ENCODE results near the gene HIVEP2.
A peak's percentile ranks its signal among the peaks of the same experiment; 100 is the strongest.
"Not testable (repeated sequence)": the region's sequence is repeated elsewhere in the genome, so short reads cannot be mapped to it uniquely, and the experiment has no call there.

The HIVEP2 gene

GRCh38 chr6:142945049-142945445 lies at the start of gene HIVEP2:
HIVEP2 (minus strand) TSS chr6:142945176; CDS start chr6:142774738, 170,438 bp downstream.
- Histone ChIP-seq H3K27ac (ENCODE audit: low read depth, low read length) (peak within 1 kb of the TSS; percentile 94), H3K4me1 (ENCODE audit: control insufficient read depth, insufficient read depth, low read length, unreplicated experiment) (peaks cover 40% of the 10 kb centered on the region), H3K27me3 (ENCODE audit: insufficient read depth, low read length) (no peaks in the 10 kb centered on the region), H3K4me3 (ENCODE audit: low read depth, low read length) (peak within 1 kb of the TSS; percentile 96), H3K36me3 (ENCODE audit: insufficient read depth, low read length) (no peaks in the 10 kb centered on the region), H2AFZ (ENCODE audit: low read length, unreplicated experiment) (no peak within 1 kb of the TSS), H3K79me2 (ENCODE audit: control insufficient read depth, insufficient read depth, low read length, unreplicated experiment) (peaks cover 55% of the 10 kb centered on the region)

GRCh38 chr6:142993977-142994376 lies 49.0 kb upstream of the HIVEP2 start:
- Histone ChIP-seq H3K27ac (ENCODE audit: low read depth, low read length) (no peak overlapping the region), H3K4me1 (ENCODE audit: control insufficient read depth, insufficient read depth, low read length, unreplicated experiment) (no peaks in the 10 kb centered on the region), H3K27me3 (ENCODE audit: insufficient read depth, low read length) (no peaks in the 10 kb centered on the region), H3K36me3 (ENCODE audit: insufficient read depth, low read length) (no peaks in the 10 kb centered on the region), H3K79me2 (ENCODE audit: control insufficient read depth, insufficient read depth, low read length, unreplicated experiment) (no peaks in the 10 kb centered on the region), H2AFZ (ENCODE audit: low read length, unreplicated experiment) (no peak overlapping the region), H3K4me3 (ENCODE audit: low read depth, low read length) (no peak overlapping the region)

- no peak overlapping the region for H2AFZ ChIP-seq (ENCODE audit: low read length, unreplicated experiment)
- no peak overlapping the region for H3K4me3 ChIP-seq (ENCODE audit: low read depth, low read length)
- H3K27me3 ChIP-seq (ENCODE audit: insufficient read depth, low read length) = no peaks in the 10 kb centered on the region; the same call in 1 of the 2 replicates
- H3K27ac ChIP-seq (ENCODE audit: low read depth, low read length) = no peak overlapping the region
- no peaks in the 10 kb centered on the region for H3K4me1 ChIP-seq (ENCODE audit: control insufficient read depth, insufficient read depth, low read length, unreplicated experiment)
- H3K36me3 ChIP-seq (ENCODE audit: insufficient read depth, low read length) = no peaks in the 10 kb centered on the region
- H3K79me2 ChIP-seq (ENCODE audit: control insufficient read depth, insufficient read depth, low read length, unreplicated experiment) = no peaks in the 10 kb centered on the region
These were observed 42.5 kb upstream of the HIVEP2 start for GRCh38 chr6:142987490-142987889.

GRCh38 chr6:142985281-142985680 lies 40.3 kb upstream of the HIVEP2 start:
- Histone ChIP-seq H3K79me2 (ENCODE audit: control insufficient read depth, insufficient read depth, low read length, unreplicated experiment) (no peaks in the 10 kb centered on the region), H2AFZ (ENCODE audit: low read length, unreplicated experiment) (no peak overlapping the region), H3K36me3 (ENCODE audit: insufficient read depth, low read length) (no peaks in the 10 kb centered on the region), H3K4me3 (ENCODE audit: low read depth, low read length) (no peak overlapping the region), H3K4me1 (ENCODE audit: control insufficient read depth, insufficient read depth, low read length, unreplicated experiment) (no peaks in the 10 kb centered on the region), H3K27me3 (ENCODE audit: insufficient read depth, low read length) (no peaks in the 10 kb centered on the region; the same call in 1 of the 2 replicates), H3K27ac (ENCODE audit: low read depth, low read length) (no peak overlapping the region)

GRCh38 chr6:142984386-142984785 lies 39.4 kb upstream of the HIVEP2 start:
- H3K4me3 ChIP-seq (ENCODE audit: low read depth, low read length) = no peak overlapping the region
- H3K27me3 ChIP-seq (ENCODE audit: insufficient read depth, low read length) = no peaks in the 10 kb centered on the region; the same call in 1 of the 2 replicates
- H3K36me3 ChIP-seq (ENCODE audit: insufficient read depth, low read length) = no peaks in the 10 kb centered on the region
- no peaks in the 10 kb centered on the region for H3K79me2 ChIP-seq (ENCODE audit: control insufficient read depth, insufficient read depth, low read length, unreplicated experiment)
- no peaks in the 10 kb centered on the region for H3K4me1 ChIP-seq (ENCODE audit: control insufficient read depth, insufficient read depth, low read length, unreplicated experiment)
- H2AFZ ChIP-seq (ENCODE audit: low read length, unreplicated experiment) = no peak overlapping the region
- H3K27ac ChIP-seq (ENCODE audit: low read depth, low read length) = no peak overlapping the region

GRCh38 chr6:142975365-142975764 lies 30.4 kb upstream of the HIVEP2 start:
- H3K27me3 ChIP-seq (ENCODE audit: insufficient read depth, low read length) = peaks cover 2% of the 10 kb centered on the region; the same call in 1 of the 2 replicates
- H3K27ac ChIP-seq (ENCODE audit: low read depth, low read length) = no peak overlapping the region
- no peak overlapping the region for H2AFZ ChIP-seq (ENCODE audit: low read length, unreplicated experiment)
- H3K4me3 ChIP-seq (ENCODE audit: low read depth, low read length) = no peak overlapping the region
- H3K36me3 ChIP-seq (ENCODE audit: insufficient read depth, low read length) = no peaks in the 10 kb centered on the region
- no peaks in the 10 kb centered on the region for H3K79me2 ChIP-seq (ENCODE audit: control insufficient read depth, insufficient read depth, low read length, unreplicated experiment)
- no peaks in the 10 kb centered on the region for H3K4me1 ChIP-seq (ENCODE audit: control insufficient read depth, insufficient read depth, low read length, unreplicated experiment)

GRCh38 chr6:142970941-142971340 lies 26.0 kb upstream of the HIVEP2 start:
- H3K27ac ChIP-seq (ENCODE audit: low read depth, low read length); H3K4me1 ChIP-seq (ENCODE audit: control insufficient read depth, insufficient read depth, low read length, unreplicated experiment); H3K4me3 ChIP-seq (ENCODE audit: low read depth, low read length); H3K79me2 ChIP-seq (ENCODE audit: control insufficient read depth, insufficient read depth, low read length, unreplicated experiment); H2AFZ ChIP-seq (ENCODE audit: low read length, unreplicated experiment); H3K27me3 ChIP-seq (ENCODE audit: insufficient read depth, low read length); H3K36me3 ChIP-seq (ENCODE audit: insufficient read depth, low read length): not testable (repeated sequence)

- Histone ChIP-seq H2AFZ (ENCODE audit: low read length, unreplicated experiment) (no peak overlapping the region), H3K36me3 (ENCODE audit: insufficient read depth, low read length) (no peaks in the 10 kb centered on the region), H3K4me1 (ENCODE audit: control insufficient read depth, insufficient read depth, low read length, unreplicated experiment) (no peaks in the 10 kb centered on the region), H3K4me3 (ENCODE audit: low read depth, low read length) (no peak overlapping the region), H3K27ac (ENCODE audit: low read depth, low read length) (no peak overlapping the region), H3K79me2 (ENCODE audit: control insufficient read depth, insufficient read depth, low read length, unreplicated experiment) (no peaks in the 10 kb centered on the region), H3K27me3 (ENCODE audit: insufficient read depth, low read length) (no peaks in the 10 kb centered on the region)
These were observed 23.6 kb upstream of the HIVEP2 start for GRCh38 chr6:142968601-142969000.

- Histone ChIP-seq H2AFZ (ENCODE audit: low read length, unreplicated experiment) (no peak overlapping the region), H3K4me1 (ENCODE audit: control insufficient read depth, insufficient read depth, low read length, unreplicated experiment) (no peaks in the 10 kb centered on the region), H3K36me3 (ENCODE audit: insufficient read depth, low read length) (no peaks in the 10 kb centered on the region), H3K4me3 (ENCODE audit: low read depth, low read length) (no peak overlapping the region), H3K79me2 (ENCODE audit: control insufficient read depth, insufficient read depth, low read length, unreplicated experiment) (no peaks in the 10 kb centered on the region), H3K27ac (ENCODE audit: low read depth, low read length) (no peak overlapping the region), H3K27me3 (ENCODE audit: insufficient read depth, low read length) (no peaks in the 10 kb centered on the region)
These were observed 21.3 kb upstream of the HIVEP2 start for GRCh38 chr6:142966294-142966693.

GRCh38 chr6:142965164-142965563 lies 20.2 kb upstream of the HIVEP2 start:
- Histone ChIP-seq H2AFZ (ENCODE audit: low read length, unreplicated experiment) (no peak overlapping the region), H3K4me3 (ENCODE audit: low read depth, low read length) (no peak overlapping the region), H3K4me1 (ENCODE audit: control insufficient read depth, insufficient read depth, low read length, unreplicated experiment) (peaks cover 4% of the 10 kb centered on the region), H3K27ac (ENCODE audit: low read depth, low read length) (no peak overlapping the region), H3K27me3 (ENCODE audit: insufficient read depth, low read length) (no peaks in the 10 kb centered on the region), H3K79me2 (ENCODE audit: control insufficient read depth, insufficient read depth, low read length, unreplicated experiment) (no peaks in the 10 kb centered on the region), H3K36me3 (ENCODE audit: insufficient read depth, low read length) (no peaks in the 10 kb centered on the region)

- Histone ChIP-seq H3K27me3 (ENCODE audit: insufficient read depth, low read length) (no peaks in the 10 kb centered on the region), H3K79me2 (ENCODE audit: control insufficient read depth, insufficient read depth, low read length, unreplicated experiment) (no peaks in the 10 kb centered on the region), H3K27ac (ENCODE audit: low read depth, low read length) (no peak overlapping the region), H3K4me3 (ENCODE audit: low read depth, low read length) (no peak overlapping the region), H3K4me1 (ENCODE audit: control insufficient read depth, insufficient read depth, low read length, unreplicated experiment) (peaks cover 11% of the 10 kb centered on the region), H3K36me3 (ENCODE audit: insufficient read depth, low read length) (no peaks in the 10 kb centered on the region), H2AFZ (ENCODE audit: low read length, unreplicated experiment) (no peak overlapping the region)
These were observed 15.1 kb upstream of the HIVEP2 start for GRCh38 chr6:142960098-142960497.
